Calu3 (cell line): ENCODE measurements around the gene FEZF2. TPM values are rescaled to one million over a fixed set of nuclear protein-coding genes. Genes with fewer than 3 reads are reported as not detected.

Experiments used
- BruUV-seq: library from RNA; stranded (reverse); fragments of 400-500 nt; replicated peaks from 2 replicates; lab custom pipeline; 2021; lab: Mats Ljungman, UMichigan
- CTCF ChIA-PET: fragments of 300-600 bp; sonication (Branson Sonifier 250); formaldehyde crosslinking; loops from one replicate; lab custom pipeline; 2022; ENCODE audit warnings: antibody characterized with exemption; lab: Charles Lee
- DNase-seq: peaks from one replicate; pipeline ENCODE4 v3.0.0; 2022
- H3K27ac Mint-ChIP-seq: one replicate; pipeline ENCODE4 v1.8.0; 2022; ENCODE audit warnings: mixed read lengths; ENCODE audit not compliant: unreplicated experiment
- H3K27me3 Mint-ChIP-seq: one replicate; pipeline ENCODE4 v1.8.0; 2022; ENCODE audit warnings: mixed read lengths; ENCODE audit not compliant: unreplicated experiment
- H3K36me3 Mint-ChIP-seq: one replicate; pipeline ENCODE4 v1.8.0; 2022; ENCODE audit warnings: mild to moderate bottlenecking, moderate library complexity, mixed read lengths; ENCODE audit not compliant: insufficient read depth, unreplicated experiment
- H3K4me1 Mint-ChIP-seq: one replicate; pipeline ENCODE4 v1.8.0; 2022; ENCODE audit warnings: mild to moderate bottlenecking, low read depth, mixed read lengths; ENCODE audit not compliant: unreplicated experiment
- H3K4me3 Mint-ChIP-seq: one replicate; pipeline ENCODE4 v1.8.0; 2022; ENCODE audit warnings: mild to moderate bottlenecking, low read depth, moderate library complexity, mixed read lengths; ENCODE audit not compliant: unreplicated experiment
- H3K9me3 Mint-ChIP-seq: one replicate; pipeline ENCODE4 v1.8.0; 2022; ENCODE audit warnings: low read depth, mixed read lengths; ENCODE audit not compliant: unreplicated experiment
- intact Hi-C: fragments of 100-400 bp; cut with micrococcal nuclease; formaldehyde crosslinking; loops from one replicate; pipeline ENCODE4 v1.10.0; 2022; ENCODE audit not compliant: unreplicated experiment
- total RNA-seq: library from RNA; stranded (reverse); gene quantifications from 2 replicates; pipeline ENCODE4 v1.2.3, GENCODE V29; 2022
- TF ChIP-seq, protein P1 (sequence below): fragments of 200-600 bp; IDR thresholded peaks from one replicate; pipeline ENCODE4 v1.8.0; 2022; ENCODE audit warnings: antibody characterized with exemption; ENCODE audit not compliant: unreplicated experiment

The FEZF2 gene
- total RNA-seq, 1 experiment from 2014 or later = not detected

DNA sequence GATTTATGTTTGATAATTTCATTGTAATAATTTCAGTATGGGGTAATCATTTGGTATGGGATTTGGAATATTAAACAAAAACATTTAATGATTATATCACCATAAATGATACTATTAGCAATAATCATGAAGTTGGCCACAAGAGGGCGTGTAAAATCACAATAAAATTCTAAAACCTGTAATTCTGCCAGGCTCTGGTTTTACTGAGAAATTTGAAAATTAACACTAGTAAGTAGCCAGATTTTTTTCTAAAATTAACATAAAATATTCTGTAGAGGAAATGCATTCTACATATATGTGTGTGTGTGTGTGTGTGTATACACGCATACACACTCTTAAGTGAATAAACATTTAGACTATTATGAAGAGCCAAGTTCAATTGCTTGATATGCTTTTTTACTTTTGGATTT, 40.5 kb downstream of the FEZF2 start:
- Mint-ChIP-seq H3K27ac (no peak overlapping the region), H3K27me3 (no peaks in the 10 kb centered on the region), H3K4me1 (no peaks in the 10 kb centered on the region), H3K36me3 (no peaks in the 10 kb centered on the region), H3K4me3 (no peak overlapping the region), H3K9me3 (no peaks in the 10 kb centered on the region)
- TF ChIP-seq, protein P1, sequence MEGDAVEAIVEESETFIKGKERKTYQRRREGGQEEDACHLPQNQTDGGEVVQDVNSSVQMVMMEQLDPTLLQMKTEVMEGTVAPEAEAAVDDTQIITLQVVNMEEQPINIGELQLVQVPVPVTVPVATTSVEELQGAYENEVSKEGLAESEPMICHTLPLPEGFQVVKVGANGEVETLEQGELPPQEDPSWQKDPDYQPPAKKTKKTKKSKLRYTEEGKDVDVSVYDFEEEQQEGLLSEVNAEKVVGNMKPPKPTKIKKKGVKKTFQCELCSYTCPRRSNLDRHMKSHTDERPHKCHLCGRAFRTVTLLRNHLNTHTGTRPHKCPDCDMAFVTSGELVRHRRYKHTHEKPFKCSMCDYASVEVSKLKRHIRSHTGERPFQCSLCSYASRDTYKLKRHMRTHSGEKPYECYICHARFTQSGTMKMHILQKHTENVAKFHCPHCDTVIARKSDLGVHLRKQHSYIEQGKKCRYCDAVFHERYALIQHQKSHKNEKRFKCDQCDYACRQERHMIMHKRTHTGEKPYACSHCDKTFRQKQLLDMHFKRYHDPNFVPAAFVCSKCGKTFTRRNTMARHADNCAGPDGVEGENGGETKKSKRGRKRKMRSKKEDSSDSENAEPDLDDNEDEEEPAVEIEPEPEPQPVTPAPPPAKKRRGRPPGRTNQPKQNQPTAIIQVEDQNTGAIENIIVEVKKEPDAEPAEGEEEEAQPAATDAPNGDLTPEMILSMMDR = peak; percentile 12
- DNase-seq = peak; percentile 14
- CTCF ChIA-PET = no interaction called here
- no TSS peak for BruUV-seq
- intact Hi-C loops = loop anchor here (1.0 to 2.0 kb wide), 2 partner anchors 132 to 225 kb away; no protein-coding TSS in a partner anchor

DNA sequence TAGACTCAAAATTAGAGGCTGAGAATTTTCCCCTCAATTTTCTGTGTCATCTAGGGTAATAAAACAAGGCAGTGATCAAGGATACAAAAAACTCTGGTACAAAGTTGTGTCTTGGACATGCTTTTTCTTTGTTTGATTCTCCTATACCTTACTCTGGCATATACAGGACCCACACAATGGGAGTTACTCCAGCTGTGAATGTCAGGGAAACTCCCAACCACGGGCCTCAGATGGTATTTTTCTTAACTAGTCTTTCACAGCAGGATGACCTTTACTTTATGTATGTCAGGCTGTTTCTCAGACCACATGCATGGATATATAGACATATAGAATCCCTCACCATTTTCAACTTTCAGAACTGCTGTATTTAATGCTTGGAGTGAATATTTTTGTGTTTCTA, 41.3 kb downstream of the FEZF2 start:
- no peaks in the 10 kb centered on the region for H3K27me3 Mint-ChIP-seq
- H3K4me1 Mint-ChIP-seq = no peaks in the 10 kb centered on the region
- intact Hi-C loops = loop anchor here (1.0 to 2.0 kb wide), 2 partner anchors 131 to 226 kb away; no protein-coding TSS in a partner anchor
- H3K36me3 Mint-ChIP-seq = no peaks in the 10 kb centered on the region
- BruUV-seq = no TSS peak
- no peak overlapping the region for H3K4me3 Mint-ChIP-seq
- no peak for DNase-seq
- no peak overlapping the region for H3K27ac Mint-ChIP-seq
- no peaks in the 10 kb centered on the region for H3K9me3 Mint-ChIP-seq
- CTCF ChIA-PET = no interaction called here
- TF ChIP-seq, protein P1 = no peak

DNA sequence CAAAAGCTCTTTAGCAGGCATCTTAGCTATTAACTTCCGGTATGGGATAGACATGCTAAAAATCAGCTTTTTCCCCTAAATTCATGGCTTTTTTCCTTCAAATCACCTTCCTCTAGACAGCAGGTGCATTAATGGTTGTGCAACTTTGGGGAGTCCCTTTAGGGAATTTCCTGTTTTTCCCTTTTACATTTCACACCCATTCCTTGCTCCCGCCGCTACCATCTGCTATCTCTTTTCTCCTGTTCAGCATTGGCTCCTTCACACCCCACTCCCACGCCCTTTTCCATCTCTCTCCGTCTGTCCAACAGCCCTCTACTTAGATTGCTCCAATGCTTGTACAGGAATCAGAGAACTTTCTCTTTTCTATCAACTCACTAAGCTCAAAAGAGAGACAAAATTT, 43.4 kb downstream of the FEZF2 start:
- Mint-ChIP-seq H3K27me3 (no peaks in the 10 kb centered on the region), H3K9me3 (no peaks in the 10 kb centered on the region), H3K4me3 (no peak overlapping the region), H3K27ac (no peak overlapping the region), H3K36me3 (no peaks in the 10 kb centered on the region), H3K4me1 (no peaks in the 10 kb centered on the region)
- TF ChIP-seq, protein P1 = no peak
- CTCF ChIA-PET = no interaction called here
- BruUV-seq = no TSS peak
- DNase-seq = no peak
- intact Hi-C loops = no loop called here

DNA sequence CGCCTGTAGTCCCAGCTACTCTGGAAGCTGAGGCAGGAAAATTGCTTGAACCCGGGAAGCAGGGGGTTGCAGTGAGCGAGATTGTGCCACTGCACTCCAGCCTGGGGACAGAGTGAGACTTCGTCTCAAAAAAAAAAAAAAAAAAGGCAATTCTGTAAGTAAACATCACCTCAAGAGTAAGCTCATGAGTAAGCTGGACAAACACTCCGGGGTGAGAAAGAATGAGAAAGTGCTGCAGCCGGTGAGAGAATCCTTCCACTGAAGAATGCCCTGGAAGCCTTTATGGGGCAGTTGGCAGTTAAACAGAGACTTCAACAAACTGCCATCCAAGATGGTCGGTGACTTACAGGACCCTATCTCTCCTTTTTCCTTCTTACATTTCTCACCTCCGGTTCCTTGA, 47.5 kb downstream of the FEZF2 start:
- no peak for DNase-seq
- Mint-ChIP-seq H3K36me3 (no peaks in the 10 kb centered on the region), H3K27me3 (no peaks in the 10 kb centered on the region), H3K9me3 (no peaks in the 10 kb centered on the region), H3K4me3 (no peak overlapping the region), H3K27ac (no peak overlapping the region), H3K4me1 (no peaks in the 10 kb centered on the region)
- TF ChIP-seq, protein P1 = no peak
- CTCF ChIA-PET = no interaction called here
- intact Hi-C loops = no loop called here
- no TSS peak for BruUV-seq
